ENCODE measurements around the gene FAM83F. TPM values are rescaled to one million over a fixed set of nuclear protein-coding genes. Genes with fewer than 3 reads are reported as not detected.
"Not testable (repeated sequence)": the region's sequence is repeated elsewhere in the genome, so short reads cannot be mapped to it uniquely, and the experiment has no call there.

FAM83F gene
- polyA plus RNA-seq (ENCODE audit: insufficient read length in 4 of 4), result 1 to 10 TPM; 1.9 to 3.2 (median 2.5) TPM

GRCh38 chr22:39994566-39995392 lies at the start of gene FAM83F:
Gene FAM83F (plus strand): TSS chr22:39994954. CDS start chr22:39995043, 89 bp downstream.
- no peak for DNase-seq (ENCODE audit: low read depth in 4 of 4, low spot score in 2 of 4)

GRCh38 chr22:39946126-39946502 lies 48.6 kb upstream of the FAM83F start:
- DNase-seq (ENCODE audit: low read depth in 4 of 4, low spot score in 2 of 4), result no peak

- no peak for DNase-seq (ENCODE audit: low read depth in 4 of 4, low spot score in 2 of 4)
Observed at GRCh38 chr22:39946503-39947219, 48.1 kb upstream of the FAM83F start.

DNA sequence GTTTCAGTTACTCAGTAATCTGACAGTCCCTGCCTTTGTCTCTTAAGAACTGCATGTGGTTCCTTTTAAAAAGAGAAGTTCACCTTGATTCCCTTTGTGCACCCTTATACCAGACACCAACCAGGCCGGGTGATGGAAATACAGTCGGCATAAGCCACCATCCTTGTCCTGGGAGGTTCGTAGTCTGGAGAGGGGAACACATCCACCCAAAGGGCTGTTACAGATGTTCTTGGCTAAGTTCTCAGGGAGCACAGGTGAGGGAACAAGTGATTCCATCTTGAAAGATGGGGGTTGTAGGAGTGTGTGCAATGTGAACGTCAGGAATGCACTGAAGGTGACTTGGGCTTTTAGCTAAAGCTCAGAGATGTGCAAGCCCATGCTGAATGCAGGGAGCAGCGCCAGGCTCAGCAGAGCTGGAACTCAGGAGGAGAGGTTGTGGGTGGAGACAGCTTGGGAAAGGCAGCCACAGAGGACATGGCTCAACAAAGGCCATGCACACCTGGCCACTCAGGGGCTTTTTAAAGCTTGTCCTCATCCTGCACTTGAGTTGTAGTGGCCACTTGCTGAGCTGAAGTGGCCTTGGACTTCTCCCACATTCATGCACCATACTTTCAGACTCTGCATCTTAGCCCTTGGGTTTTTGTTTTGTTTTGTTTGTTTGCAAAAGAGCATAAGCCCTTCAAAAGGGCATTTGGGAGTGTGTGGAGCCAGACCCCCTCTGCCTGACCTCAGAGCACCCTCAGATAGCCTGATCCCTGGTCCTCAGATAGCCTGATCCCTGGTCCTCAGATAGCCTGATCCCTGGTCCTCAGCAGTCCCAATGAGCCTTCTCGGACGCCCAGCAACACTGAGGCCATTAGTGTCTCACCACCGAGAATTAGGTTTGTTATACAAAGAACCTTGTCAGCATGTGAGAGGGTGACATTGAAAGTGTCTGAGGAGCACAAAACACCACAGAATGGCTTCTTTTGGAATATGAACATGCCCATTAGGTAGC lies 47.2 kb upstream of the FAM83F start:
- DNase-seq (ENCODE audit: low read depth in 4 of 4, low spot score in 2 of 4), result no peak

DNA sequence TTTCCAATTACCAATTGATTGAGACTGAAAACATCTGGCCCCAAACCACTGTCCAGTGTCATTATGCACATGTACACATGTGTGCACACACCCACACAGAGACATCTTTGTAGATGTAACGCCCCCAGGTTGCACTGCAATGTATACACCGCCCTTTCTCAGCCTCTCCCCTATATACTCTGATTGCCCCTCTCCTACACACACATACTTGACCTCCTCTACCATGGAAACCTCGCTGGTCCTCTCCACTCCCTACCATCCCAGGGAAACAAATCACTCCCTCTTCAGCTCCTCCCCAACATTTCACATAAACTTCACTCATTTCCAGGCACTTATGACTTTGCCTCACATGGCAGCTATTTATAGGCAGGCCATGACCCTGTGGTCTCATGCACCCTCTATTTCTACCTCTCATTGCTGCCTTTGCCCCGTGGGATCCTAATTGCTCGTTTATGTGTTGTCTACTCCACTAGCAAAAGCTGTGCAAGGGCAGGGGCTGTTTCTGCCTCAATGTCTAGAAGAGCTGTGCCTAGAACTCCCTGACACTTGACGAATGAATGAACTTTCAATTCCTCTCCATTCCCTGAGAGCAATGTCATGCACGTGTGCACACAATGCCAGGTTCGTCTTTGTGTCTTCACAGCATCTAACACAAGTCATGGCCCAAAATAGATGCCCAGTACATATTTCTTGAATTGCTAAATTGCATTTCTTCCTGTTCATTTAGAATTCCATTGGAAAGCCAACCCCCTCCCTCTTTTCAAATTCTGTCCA lies 44.6 kb upstream of the FAM83F start:
- DNase-seq (ENCODE audit: low read depth in 4 of 4, low spot score in 2 of 4), result no peak

GRCh38 chr22:39951603-39952293 lies 43.0 kb upstream of the FAM83F start:
- DNase-seq (ENCODE audit: low read depth in 4 of 4, low spot score in 2 of 4), result not testable (repeated sequence)

- no peak for DNase-seq (ENCODE audit: low read depth in 4 of 4, low spot score in 2 of 4)
Observed at GRCh38 chr22:39952347-39952746, 42.4 kb upstream of the FAM83F start.

GRCh38 chr22:39953101-39953500 lies 41.7 kb upstream of the FAM83F start:
- DNase-seq (ENCODE audit: low read depth in 4 of 4, low spot score in 2 of 4), result no peak

DNA sequence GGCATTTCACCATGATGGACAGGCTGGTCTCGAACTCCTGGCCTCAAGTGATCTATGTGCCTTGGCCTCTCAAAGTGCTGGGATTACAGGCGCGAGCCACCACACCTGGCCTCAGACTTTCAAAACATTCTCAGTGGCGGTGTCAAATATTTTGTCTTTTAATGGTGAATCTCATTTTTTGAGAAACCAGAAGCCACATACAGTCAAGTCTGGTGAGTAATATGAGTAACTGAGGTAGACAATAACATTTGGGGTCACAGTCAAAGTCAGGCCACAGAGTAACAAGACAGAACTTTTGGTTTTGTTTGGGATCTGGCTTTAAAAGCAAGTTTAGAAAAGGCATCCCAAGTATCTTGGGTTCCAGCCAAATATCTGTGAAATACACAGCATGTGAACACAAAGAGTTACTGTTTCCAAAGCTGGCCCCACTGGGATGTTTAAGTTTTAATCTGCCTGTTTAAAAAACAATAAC lies 40.1 kb upstream of the FAM83F start:
- no peak for DNase-seq (ENCODE audit: low read depth in 4 of 4, low spot score in 2 of 4)

GRCh38 chr22:39955675-39956074 lies 39.1 kb upstream of the FAM83F start:
- DNase-seq (ENCODE audit: low read depth in 4 of 4, low spot score in 2 of 4), result no peak

DNA sequence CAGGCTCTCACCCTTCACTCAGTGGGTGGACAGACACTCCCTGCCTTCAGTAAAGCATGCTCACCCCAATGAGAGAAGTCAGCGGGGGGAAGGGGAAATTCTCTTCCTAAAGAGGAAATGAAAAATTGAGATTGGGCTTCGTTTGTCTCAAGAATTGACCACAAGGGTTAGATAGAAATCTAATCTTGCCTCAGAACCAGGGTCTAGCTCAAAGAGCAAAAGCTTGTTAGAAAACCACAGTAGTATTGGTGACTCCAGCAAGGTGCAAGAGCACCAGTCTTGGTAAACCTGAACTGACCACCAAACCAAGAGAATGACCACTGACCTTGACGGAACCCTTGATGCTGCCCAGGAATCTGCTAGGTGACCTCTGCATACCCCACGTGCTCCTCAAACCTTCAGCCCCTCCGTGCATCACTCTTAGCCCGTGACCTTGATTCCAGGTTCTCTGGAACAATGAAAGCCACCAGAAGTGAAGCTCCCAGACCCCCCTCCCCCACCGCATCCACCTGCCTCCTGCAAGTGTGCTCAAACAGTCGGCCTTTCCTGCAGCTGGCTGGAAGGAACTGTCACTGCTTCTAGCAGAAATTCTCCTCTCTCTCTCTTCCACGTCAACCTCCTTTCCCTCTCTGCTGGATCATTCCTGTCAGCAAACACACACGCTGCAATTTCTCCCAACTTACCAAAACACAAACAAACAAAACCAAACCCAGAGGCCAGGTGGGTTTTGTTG lies 37.7 kb upstream of the FAM83F start:
- no peak for DNase-seq (ENCODE audit: low read depth in 4 of 4, low spot score in 2 of 4)

- no peak for DNase-seq (ENCODE audit: low read depth in 4 of 4, low spot score in 2 of 4)
Observed at GRCh38 chr22:39958009-39958711, 36.6 kb upstream of the FAM83F start.

- DNase-seq (ENCODE audit: low read depth in 4 of 4, low spot score in 2 of 4), result no peak
Observed at GRCh38 chr22:39958949-39959639, 35.7 kb upstream of the FAM83F start.

DNA sequence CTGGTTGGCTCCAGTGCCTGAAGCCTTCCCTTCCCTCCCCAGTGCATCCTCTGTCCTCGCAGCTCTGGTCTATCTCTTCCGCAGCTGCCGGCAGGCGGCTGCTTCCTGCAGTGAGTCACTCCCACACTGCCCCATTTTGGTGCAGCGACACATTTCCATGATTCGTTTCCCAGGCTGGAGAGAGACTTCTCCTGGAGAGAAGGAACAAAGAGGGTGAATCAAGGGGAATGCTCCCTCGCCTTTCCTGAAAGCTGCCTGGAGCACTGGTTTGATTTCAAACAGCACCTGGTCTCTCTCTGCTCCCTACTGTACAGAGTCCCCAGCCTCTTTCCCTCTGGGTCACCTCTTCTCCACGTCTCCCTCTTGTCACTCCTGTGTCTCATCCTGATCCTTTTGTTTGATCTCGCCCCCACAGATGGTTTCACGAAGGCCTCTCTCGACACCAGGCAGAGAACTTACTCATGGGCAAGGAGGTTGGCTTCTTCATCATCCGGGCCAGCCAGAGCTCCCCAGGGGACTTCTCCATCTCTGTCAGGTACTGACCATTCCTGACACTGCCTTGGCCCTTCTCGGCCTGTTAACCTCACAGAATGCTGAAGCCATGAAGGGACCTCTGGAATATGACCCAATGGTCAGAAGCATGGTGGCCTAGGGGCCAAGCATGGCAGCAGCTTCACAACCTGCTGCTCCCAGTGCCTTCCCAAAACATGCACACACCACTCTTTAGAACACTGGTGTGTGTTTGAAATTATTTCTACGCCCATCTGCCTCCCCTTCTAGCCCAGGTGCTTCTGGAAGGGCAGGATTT lies 34.9 kb upstream of the FAM83F start, which contains the start of gene TMA7B:
TSS of gene TMA7B (plus strand) at position 758 of the 808 bp plus-strand sequence. CDS start 3,978 bp downstream, outside the sequence.
- DNase-seq (ENCODE audit: low read depth in 4 of 4, low spot score in 2 of 4), result peak in 2 of 4 donors; percentile 27 to 29

DNA sequence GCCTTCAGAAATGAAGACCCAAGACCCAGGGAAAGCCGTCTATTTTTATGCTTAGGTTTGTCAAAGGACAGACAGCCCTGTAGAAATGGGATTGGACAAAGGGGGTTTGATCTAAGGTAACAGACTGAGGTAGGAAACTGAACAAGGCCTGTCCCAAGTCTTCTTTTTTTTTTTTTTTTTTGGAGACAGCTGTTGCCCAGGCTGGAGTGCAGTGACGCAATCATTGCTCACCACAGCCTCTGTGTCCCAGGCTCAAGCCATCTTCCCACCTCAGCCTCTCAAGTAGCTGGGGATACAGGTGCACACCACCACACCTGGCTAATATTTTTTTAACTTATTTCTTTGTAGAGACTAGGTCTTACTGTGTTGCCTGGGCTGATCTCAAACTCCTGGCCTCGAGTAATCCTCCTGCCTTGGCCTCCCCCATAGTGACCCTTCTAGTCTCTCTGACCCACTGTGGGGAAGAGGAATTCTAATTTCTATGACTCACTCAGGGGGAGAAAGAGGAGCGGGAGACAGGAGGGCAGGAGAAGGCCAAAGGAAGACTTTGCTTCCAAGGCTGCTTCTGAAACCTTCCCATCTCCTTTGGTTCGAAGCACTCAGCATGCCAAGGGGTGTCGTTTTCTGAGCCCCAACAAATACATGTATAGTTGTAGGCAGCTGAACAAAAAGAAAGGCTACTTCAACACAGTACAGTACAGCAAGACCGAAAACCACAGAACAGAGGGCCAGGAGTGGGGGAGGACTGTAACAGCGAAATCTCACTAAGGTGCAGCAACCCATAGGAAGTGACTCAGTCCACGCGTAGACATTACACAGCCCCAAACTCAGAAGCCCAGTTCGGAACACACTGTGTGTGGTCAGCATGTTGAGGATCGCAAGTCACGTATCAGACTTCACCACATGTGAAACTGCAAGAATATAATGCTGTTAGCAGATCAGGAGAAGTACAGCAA lies 33.7 kb upstream of the FAM83F start:
- no peak for DNase-seq (ENCODE audit: low read depth in 4 of 4, low spot score in 2 of 4)

All from left renal cortex interstitium (tissue), 4 donors.